GM19328 (cell line): ENCODE results near the gene FBXO46.
"Not testable (repeated sequence)": the region's sequence is repeated elsewhere in the genome, so short reads cannot be mapped to it uniquely, and the experiment has no call there.

Experiments
- ATAC-seq: cut with Tn5 transposase; IDR thresholded peaks from one replicate; pipeline ENCODE4 v1.9.1; 2021; ENCODE audit warnings: mild to moderate bottlenecking, moderate library complexity; ENCODE audit not compliant: unreplicated experiment

The FBXO46 gene

DNA sequence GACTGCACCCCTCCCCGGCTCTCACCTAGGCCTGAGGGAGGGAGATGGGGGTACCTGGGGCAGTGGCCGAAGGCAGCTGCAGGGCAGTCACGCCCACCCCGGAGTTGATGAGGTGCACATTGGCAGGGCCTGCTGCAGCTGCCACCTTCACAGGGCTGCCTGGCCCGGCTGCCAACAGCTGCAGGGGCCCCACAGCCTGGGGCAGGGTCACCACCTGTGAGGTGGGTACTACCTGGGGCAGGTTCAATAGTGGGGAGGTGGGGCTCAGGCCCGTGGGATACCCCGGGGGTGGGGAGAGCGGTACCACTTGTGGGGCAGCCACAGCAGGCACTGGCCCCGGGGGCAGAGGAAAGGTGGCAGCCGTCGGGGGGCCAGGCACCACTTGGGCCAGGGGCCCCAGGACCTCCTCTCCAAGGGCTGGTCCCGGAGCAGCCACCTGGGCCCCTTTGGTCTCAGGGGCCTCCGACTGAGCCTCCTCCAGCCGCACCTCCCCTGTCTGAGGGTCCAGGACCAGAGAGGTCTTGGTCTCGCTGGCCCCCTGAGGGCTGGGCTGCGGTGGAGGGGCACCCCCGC is 35.7 kb upstream of the FBXO46 start:
- ATAC-seq, result no peak

DNA sequence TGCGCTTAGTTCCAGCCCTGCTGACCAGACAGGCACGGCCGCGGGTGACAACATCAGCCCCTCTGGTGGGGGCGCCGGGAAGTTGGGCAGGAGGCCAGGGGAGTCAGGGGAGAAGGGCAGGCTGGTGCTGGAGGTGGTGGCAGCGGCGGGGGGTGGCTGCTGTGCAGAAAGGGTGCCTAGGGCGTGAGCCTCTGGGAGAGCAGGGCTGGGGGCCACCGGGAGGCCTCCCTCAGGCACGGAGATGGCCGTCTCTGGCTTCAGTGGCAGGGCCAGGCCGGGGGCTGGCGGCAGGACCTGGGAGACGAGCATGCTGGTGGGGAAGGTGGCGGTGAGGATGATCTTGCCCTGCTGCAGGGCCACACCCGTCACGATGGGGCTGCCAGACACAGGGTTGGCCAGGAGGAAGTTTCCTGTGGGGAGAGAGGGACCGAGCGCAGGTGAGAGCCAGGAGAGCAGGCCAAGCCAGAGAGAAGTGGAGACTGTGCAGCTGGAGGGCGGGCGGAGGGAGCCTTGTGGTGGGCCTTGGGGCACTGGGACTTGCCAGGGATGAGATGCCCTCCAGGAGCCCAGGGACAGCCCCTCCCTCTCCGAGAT is 35.1 kb upstream of the FBXO46 start:
- no peak for ATAC-seq

GRCh38 chr19:45764945-45765701 is 34.4 kb upstream of the FBXO46 start:
- ATAC-seq, result no peak

GRCh38 chr19:45764475-45764874 is 33.8 kb upstream of the FBXO46 start:
- no peak for ATAC-seq

DNA sequence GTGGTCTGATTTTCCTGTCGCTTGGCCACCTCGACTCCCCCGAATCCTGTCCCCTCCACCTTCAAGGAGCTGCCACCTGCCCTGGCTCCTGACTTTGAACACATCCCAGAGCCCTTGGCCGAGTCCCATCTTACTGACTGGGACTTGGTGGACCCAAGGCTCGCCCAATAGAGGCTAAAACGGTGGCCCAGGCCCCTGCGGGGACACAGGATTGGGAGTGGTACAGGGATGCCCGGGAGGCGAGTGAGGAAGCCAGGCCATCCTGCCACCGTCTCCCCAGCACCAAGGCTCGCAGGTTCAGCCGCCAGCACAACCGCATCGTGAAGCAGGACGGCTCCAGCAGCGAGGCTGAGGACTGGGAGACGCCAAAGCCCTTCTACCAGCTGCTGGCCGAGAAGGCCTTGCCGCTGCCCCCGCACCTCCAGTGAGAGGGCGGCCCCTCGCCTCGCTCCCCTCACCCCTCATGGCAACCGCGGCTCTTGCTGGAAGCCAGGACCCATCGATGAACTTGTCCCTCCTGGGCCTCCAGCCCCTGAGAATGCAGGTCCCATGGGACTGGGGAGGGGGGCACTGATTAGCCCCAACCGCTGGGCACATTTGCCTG is 33.1 kb upstream of the FBXO46 start:
- ATAC-seq, result no peak

GRCh38 chr19:45762870-45763631 is 32.4 kb upstream of the FBXO46 start:
- ATAC-seq, result no peak

DNA sequence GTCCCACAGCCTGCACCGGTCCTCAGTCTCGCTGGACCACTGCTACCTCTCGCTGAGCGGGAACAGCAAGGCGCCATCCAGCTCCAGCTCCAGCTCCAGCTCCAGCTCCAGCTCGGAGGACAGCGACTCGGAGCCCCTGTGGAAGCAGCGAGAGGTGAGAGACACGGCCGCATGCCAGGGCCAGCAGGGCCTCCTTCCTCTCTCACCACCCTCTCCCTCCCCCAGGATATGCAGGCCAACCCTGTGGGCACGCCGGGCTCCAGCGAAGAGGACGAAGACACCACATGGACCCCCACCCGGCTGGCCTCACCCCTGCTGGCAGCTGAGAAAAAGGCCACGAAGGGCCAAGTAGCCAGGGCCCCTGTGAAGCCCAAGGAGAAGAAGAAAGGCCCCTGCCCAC is 31.0 kb upstream of the FBXO46 start:
- no peak for ATAC-seq

- no peak for ATAC-seq
Measured at GRCh38 chr19:45758921-45759320, 28.2 kb upstream of the FBXO46 start.

GRCh38 chr19:45757695-45758094 is 27.0 kb upstream of the FBXO46 start:
- ATAC-seq, result no peak

- ATAC-seq, result no peak
Measured at GRCh38 chr19:45754323-45754722, 23.6 kb upstream of the FBXO46 start.

DNA sequence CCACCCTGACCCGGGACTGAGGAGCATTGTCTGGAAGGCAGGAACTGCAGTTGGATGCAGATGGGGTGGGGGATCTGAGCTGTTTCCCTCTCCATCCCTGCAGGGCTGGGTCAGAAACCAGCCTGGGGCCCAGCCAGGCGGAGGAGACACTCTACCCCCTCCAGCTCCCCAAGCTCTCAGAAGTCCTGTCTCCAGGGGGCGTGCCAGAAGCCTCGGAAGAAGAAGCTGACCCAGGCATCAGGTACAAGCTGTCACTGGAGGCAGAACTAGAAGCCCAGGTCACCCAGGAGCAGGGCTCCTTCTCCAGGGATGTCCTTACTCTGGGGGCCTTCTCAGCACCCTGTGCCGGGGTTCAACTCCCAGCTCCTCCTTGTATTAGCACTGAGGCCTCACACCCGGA is 22.9 kb upstream of the FBXO46 start:
- ATAC-seq, result no peak

DNA sequence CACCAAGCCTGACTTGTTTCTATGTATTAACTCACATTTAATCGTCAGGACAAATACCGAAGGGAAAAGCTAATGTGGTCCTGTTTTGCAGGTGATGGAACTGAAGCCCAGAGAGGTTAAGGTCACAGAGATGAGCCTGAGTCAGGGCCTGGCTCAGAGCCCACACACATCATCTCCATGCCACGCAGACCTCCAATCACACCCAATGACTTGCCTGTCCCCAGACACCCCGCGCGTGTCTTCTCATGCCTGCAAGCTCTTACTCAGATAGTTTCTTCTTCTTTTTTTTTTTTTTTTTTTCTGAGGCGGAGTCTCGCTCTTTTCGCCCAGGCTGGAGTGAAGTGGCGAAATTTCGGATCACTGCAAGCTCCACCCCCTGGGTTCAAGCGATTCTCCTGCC is 21.9 kb upstream of the FBXO46 start:
- no peak for ATAC-seq

DNA sequence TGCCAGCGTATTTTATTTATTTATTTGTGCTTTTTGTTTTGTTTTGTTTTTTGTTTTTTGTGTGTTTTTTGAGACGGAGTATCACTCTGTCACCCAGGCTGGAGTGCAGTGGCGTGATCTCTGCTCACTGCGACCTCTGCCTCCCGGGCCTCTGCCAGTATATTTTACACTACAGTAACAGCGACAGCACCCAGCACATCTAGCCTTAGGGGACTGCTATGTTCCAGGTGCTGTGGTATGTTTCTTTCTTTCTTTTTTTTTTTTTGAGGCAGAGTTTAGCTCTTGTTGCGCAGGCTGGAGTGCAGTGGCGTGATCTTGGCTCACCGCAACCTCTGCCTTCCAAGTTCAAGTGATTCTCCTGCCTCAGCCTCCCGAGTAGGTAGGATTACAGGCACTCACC is 20.8 kb upstream of the FBXO46 start:
- not testable (repeated sequence) for ATAC-seq

GRCh38 chr19:45747513-45747912 is 16.8 kb upstream of the FBXO46 start:
- ATAC-seq, result no peak

DNA sequence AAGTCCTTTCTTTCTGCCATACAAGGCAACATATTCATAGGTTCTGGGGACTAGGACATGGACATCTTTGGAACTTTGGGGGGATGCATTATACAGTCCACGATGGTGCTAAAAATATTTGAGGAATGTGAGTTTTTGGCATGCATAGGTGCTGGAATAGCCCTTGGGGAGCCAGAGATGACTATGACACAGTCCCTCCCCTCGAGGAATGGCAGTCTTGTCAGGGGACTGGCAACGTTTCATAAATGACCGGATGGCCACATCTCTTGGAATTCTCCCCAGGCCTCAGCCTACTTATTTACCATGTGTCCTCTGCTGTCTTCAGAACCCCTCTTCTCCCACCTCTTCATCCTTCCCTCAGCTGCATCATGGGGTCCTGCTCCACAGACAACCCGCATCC is 16.2 kb upstream of the FBXO46 start:
- ATAC-seq, result no peak

GRCh38 chr19:45745606-45746005 is 14.9 kb upstream of the FBXO46 start:
- ATAC-seq, result no peak

DNA sequence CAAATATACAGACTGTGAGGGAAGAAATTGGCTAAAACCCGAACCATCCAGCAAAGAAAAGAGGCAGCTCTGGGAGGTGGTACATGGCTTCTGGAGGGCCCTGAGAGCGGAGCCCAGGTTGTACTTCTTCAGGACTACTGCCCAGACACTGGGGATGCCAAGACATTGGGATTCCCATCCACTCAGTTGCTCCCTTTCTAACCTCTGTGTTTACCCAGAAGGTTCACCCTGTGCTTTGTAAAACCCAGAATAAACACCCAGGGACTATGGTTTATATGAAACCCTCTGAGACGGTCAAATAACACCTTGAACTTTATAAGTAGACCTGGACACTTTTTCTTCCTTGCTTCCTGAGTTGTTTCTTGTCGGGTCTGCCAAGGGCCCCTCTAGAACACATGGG is 12.3 kb upstream of the FBXO46 start:
- no peak for ATAC-seq

GRCh38 chr19:45739498-45740439 is 9.1 kb upstream of the FBXO46 start:
- no peak for ATAC-seq

- no peak for ATAC-seq
Measured at GRCh38 chr19:45733160-45733810, 2.6 kb upstream of the FBXO46 start, which contains the start of gene MEIOSIN. MEIOSIN (plus strand) TSS chr19:45733439; CDS start chr19:45735377, 1,938 bp downstream.
